HG02763 (cell line): Measurements from ENCODE around the gene CCSAP.
"Not testable (repeated sequence)": the region's sequence is repeated elsewhere in the genome, so short reads cannot be mapped to it uniquely, and the experiment has no call there.

Experiments used
- ATAC-seq: cut with Tn5 transposase; IDR thresholded peaks from one replicate; pipeline ENCODE4 v1.9.1; 2021; ENCODE audit warnings: mild to moderate bottlenecking, moderate library complexity; ENCODE audit not compliant: unreplicated experiment

The CCSAP gene

DNA sequence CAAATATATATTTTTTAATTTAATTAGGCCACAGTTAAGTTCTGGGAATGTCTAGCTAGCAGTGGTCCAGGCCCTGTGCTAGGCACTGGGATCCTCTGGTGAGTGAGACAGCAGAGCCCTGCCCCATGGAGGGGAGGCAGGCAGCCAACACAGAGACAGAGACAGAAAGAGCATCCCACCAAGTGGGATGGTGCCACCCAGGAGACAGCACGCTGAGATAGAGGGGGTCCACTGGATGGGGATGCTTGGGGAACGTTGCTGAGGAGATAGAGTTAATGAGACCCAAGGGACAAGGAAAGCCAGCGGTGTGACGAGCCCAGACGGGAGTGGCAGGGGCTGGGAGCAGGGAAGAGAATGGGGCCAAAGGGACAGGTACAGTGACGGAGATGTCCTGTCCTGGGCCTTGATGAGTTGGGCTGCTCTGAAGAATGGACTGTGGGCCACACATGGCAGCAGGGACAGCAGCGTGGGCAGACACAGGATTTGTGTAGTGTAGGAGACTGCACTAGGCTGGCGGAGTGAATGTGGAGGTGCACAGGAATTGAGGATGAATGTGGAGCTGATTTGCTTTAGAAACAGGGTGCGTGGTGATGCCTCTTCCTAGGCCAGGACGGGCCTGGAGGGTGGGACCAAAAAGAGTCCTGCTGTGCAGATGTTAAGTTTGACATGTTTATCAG lies 49.2 kb downstream of the CCSAP start:
- no peak for ATAC-seq

DNA sequence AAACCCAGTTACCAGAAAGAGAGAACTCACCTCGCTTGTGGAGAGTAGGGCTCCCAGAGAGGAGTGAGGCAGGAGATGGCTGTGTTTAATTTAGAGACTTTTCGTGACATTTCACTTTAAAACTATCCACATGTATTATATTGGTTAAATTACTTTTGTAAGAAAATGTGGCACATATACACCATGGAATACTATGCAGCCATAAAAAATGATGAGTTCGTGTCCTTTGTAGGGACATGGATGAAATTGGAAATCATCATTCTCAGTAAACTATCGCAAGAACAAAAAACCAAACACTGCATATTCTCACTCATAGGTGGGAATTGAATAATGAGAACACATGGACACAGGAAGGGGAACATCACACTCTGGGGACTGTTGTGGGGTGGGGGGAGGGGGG lies 51.2 kb downstream of the CCSAP start:
- not testable (repeated sequence) for ATAC-seq

DNA sequence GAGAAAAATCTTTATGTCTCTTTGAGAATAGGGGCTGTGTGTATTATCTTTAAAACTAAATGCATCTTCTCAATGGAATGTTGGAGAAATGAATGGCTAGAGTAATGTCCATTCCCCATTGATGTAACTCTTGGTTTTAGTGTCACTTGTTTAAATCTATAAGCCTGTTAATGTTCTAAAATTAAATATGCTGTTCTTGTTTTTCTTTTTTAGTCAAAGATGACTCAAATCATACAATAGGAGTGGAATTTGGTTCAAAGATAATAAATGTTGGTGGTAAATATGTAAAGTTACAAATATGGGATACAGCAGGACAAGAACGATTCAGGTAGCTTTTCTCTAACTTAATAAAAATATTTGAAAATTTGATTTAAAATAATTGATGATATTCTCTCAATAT lies 54.3 kb downstream of the CCSAP start:
- no peak for ATAC-seq

DNA sequence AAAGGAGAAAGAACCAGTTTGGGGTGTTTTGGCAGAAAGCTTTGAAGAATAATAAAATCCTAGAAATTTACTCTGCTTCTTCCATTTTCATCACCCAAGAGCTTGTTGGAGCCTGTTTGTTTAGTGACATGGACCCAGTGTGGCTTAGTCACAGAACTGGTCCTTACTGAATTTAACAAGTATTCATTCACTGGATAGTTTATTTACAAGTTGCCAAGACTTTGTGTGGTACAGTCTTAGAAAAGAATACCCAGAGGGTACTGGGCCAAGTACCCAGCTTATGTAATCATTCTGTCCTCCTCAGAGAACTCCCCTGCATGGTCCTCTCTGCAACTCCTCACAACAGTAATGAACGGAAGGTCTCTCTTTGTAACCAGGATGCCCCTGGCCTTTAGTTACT lies 55.6 kb downstream of the CCSAP start:
- no peak for ATAC-seq

DNA sequence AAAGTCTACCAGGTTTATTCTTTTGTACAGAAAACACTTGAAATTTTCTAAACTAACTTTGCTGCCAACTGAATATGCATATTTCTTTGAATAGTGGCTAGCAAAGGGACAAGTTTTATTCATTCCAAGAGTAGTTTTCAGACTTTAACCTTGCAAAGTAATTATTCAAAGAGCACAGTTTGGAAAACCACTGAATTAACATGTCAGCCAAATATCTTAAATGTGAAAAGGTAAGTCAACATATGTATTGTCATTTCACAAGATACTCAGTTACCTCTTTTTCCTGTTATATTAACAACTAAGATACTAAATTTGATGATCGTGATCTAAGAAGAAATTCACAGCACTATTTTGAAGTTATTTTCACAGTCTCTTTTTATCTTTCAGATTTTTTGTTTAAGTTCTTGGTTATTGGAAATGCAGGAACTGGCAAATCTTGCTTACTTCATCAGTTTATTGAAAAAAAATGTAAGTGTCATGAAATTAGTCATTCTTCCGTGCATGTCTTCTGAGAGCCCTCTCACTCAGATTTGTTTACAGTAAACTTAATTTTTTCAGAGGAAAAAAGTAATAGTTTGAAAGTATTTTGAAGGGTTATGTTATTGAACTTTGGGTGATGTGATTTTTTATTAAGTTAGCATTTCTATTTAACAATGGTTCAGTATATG lies 56.6 kb downstream of the CCSAP start:
- no peak for ATAC-seq

DNA sequence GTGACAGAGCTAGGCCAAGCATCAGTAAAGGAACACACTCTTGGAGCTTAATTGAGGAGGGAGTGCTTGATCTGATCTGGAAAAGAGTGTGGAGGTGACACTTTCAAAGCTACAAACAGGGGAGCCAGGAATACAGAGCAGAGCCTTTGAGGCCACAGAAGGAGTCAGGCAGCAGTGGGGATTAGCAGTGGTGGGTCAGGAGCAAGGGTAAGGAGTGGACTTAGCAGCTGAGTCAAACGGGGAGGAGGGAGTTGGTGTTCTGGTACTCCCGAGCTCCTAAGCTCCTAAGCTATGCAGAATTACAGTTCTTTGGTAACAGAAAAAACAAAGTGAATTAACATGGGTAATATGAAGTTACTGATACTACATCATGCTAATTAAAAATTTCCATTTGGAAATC lies 57.4 kb downstream of the CCSAP start:
- no peak for ATAC-seq

DNA sequence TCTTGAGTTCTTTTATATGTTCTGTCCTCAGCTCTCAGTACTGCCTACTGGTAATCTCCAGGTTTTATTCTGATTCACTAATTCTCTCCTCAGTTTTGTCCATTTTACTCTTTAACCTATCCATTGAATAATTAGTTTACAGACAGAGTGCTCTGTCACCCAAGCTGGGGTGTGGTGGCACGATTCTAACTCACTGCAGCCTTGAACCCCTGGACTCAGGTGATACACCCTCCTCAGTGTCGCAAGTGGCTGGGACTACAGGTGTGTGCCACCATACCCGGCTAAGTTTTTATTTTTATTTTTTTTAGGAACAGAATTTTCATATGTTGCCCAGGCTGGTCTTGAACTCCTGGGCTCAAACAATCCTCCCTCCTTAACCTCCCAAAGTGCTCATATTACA lies 58.0 kb downstream of the CCSAP start:
- ATAC-seq = no peak

DNA sequence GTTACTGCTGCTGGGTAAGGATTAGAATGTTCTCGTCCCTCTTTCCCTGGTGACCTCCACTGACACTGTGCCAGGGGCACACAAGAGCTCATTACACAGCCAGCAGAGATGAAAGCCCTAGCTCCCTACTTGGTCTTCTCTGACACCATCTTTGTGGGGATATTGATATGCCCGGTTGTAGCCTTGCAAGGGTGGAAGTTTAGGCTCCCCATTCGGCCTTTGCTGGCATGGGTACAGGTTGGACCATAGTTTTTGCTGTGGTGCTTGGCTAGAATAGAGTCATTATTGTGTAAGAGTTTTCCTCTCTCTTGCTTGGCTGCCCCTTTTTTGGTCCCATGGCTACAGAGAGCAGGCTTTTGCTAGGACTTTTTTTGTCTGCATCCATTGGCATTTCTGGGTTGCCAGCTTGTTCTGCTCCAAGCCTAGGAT lies 59.6 kb downstream of the CCSAP start:
- ATAC-seq = no peak

DNA sequence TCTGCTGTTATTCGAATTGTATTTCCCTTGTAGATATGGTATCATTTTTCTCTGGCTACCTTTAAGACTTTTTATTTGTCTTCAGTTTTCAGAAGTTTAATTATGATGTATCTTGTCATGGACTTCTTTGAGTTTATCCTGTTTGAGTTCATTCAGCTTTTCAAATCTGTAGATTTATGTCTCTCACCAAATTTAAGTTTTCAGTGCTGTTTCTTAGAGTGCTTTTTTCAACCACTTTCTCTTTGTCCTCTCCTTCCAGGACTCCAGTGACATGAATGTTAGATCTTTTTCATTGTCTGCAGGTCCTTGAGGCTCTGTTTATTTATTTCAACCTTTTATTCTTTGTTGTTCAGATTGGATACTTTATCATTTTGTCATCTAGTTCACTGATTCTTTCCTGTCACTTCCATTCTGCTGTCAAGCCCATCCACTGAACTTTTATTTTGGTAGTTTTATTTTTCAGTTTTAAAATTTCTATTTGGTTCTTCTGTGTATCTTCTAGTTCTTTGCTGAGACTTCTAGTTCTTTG lies 60.5 kb downstream of the CCSAP start:
- no peak for ATAC-seq

DNA sequence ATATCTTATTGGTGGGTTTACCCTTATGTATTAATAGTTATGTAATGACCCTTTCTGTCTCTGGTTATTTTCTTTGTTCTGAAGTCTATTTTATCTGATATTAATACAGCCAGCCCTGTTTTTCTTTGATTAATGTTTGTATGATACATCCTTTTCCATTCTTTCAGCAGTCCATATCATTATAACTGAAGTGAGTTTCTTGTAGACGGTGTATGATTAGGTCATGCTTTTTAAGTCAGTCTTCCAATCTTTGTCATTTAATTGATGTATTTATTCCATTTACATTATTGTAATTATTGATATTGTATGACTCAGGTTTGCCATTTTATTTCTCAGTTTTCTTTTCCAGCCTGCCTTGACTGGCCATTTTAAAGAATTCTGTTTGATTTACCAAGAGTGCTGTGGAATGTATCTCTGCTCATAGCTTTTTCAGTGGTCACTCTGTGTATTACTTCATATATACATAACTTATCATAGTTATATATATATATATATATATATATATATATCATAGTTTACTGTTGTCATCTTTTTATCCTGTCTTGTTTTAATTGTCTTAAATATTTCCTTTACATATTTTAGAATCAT lies 61.4 kb downstream of the CCSAP start:
- ATAC-seq = no peak

DNA sequence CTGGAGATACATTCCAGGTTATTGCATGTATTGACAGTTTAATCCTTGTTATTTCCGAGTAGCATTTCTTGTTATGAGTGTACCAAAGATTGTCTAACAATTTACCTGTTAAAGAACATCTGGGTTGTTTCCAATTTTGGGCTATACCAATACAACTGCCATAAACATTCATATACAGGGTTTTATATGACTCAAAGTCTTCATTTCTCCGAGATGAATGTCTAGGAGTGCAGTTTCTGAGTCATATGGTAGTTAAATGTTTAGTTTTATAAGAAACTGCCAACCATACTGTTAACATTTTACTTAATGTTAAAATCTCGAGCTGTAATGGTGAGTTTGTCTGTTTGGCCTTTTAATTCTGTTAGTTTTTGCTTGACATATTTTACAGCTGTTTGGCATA lies 61.9 kb downstream of the CCSAP start:
- no peak for ATAC-seq

DNA sequence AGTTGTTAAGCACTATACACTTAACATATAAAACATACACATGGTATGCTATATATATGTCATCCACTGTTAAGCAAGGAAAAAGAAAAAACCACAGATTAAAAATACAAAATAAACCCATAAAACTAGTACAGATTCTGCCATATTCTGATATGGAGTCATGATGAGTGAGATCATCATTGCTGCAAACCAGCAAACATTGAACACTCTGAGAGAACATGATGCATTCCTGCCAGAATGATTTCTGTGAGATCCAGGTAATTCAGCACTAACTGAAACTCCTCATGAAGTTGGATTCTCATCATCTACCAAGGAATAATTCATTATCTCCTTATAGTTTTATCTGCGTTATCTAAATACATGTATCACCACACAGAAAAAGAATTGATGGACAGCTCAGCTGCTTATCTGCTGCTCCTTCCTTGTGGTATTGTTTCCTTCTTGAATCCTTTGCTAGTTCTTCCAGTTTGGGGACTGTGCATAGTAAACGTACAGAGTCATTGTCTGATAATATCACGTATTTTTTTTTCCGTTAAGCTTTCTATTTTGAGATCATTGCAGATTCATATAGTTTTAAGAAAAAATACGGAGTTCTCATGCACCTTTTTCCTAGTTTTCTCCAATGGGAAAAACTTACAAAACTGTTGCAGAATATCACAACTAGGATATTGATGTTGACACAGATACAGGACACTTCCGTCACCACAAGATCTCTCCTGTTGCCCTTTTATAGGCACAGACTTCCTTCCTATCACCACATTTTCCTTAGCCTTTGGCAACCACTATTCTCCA lies 62.6 kb downstream of the CCSAP start:
- no peak for ATAC-seq

DNA sequence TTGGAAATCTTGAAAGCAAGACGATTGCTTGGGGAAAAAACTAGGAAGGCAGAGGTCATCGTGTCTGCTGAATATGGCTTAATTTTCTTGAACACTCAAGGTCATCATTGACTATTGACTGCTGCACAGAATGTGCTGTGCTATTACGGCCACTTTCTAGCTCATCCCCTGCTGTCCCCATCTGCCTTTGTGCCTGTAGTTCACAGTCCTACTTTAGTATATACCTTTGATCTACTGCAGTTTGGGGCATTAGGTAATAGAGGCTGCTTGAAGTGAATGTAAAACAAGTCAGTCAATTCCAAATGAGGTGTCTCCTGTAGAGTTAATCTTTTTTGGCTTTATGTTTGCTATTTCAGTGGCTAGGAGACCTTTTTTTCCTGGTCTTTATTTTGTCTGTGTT lies 63.6 kb downstream of the CCSAP start:
- ATAC-seq = no peak

DNA sequence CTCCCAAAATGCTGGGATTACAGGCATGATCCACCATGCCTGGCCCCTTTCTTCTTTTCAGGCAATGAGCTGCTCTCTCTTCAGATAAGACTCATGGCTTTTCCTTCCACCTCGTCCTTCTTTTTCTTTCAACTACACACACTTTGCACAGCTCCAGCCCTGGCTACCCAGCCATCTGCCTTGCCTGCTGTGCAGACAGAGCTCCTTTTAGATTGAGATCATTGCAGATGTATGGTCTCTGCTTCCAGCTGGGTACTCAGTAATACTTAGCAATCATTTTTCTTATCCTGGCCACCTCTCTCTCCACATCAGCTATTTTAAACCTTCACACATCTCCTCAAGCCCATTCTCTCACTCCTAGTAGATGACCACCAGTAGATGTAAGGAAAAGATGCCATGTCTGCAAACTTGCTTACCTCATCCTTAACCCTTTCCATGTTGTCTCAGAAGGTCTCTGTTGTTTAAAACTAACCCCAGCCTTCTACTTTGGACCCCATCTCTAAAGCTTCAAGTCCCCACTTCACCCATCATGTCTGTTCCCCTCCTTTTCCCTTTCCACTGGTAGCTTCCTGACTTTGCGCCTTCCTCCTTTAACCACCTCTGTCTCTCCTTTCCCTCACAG lies 64.6 kb downstream of the CCSAP start:
- ATAC-seq = no peak

DNA sequence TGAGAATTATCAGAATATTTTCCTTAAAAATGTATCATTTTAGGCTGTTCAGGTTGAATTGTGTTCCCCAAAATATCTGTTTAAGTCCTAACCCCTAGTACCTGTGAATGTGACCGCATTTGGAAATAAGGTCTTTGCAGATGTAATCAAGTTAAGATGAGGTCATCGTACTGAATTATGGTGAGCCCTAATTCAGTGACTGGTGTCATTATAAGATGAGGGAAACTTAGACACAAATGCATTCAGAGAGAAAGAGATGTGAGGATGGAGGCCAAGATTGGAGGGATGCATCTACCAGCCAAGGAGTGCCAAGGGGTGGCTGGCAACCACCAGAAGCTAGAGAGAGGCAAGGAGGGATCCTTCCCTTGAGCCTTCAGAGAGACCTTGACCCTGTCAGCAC lies 67.8 kb downstream of the CCSAP start:
- no peak for ATAC-seq

DNA sequence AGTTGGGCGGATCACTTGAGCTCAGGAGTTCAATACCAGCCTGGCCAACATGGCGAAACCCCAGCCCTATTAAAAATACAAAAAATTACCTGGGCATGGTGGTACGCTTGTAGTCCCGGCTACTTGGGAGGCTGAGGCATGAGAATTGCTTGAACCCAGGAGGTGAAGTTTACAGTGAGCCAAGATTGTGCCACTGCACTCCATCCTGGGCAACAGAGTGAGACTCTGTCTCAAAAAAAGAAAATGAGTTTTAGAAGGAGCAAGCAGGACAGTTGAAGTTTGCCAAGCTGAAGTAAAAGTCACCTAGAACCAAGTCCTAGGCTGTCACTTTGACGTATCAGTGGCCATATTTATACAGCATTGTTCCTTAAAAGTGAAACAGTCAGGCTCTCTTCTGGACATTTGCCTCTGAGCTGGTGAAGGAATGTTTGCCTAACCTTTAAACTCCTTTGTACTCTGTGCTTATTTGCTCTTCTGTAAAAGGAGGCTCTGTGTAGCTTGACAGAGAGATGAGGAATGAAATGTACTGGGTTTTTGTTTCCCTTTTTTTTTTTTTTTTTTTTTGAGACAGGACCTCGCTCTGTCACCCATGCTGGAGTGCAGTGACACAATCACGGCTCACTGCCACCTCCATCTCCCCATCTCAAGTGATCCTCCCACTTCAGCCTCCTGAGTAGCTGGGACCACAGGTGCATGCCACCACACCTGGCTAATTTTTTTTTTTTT lies 69.2 kb downstream of the CCSAP start:
- ATAC-seq = no peak

DNA sequence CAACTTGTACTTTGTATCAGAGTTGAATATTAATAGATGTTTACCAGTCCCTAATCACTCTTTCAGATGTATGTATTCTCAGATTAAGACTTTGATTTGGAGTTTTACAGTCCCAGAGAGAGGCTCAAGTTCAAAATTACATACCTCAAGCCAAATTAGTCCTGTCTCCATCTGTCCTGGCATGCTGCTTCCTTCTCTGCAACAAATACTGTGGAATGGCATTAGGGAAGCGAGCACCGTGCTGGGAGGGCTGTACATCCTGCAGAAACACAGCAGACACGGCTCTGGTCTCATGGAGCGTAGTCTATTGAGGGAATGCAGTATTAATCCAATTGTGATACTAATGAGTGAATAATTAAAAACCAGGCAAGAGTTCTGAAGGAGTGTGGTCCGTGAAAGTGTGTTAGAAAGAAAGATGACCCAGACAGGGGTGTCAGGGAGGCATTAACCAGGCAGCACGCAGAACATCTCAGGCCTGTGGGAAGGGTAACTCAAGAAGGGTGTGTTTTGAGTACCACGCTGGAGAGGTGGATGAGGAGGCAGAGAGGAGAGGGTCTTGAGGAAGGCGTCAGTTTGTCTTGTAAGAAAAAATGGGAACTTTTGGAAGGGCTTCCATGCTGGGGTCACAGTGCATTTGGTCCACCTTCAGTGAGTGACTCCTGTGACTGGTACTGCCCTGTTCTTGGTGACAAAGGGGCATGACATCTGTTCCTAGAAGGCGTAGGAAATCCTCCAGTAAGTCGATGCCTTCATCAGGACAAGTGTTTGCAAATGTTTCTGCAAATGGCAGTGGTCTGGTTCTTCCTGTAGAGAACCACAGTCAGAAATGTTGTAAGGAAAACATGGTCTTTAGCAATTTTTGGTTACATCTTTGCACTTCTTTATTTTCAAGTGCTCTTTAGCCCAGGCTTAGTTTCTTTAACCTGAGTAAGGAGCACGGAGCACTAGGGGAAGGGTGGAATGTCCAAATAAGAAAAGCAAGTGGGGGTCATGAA lies 70.4 kb downstream of the CCSAP start:
- no peak for ATAC-seq

DNA sequence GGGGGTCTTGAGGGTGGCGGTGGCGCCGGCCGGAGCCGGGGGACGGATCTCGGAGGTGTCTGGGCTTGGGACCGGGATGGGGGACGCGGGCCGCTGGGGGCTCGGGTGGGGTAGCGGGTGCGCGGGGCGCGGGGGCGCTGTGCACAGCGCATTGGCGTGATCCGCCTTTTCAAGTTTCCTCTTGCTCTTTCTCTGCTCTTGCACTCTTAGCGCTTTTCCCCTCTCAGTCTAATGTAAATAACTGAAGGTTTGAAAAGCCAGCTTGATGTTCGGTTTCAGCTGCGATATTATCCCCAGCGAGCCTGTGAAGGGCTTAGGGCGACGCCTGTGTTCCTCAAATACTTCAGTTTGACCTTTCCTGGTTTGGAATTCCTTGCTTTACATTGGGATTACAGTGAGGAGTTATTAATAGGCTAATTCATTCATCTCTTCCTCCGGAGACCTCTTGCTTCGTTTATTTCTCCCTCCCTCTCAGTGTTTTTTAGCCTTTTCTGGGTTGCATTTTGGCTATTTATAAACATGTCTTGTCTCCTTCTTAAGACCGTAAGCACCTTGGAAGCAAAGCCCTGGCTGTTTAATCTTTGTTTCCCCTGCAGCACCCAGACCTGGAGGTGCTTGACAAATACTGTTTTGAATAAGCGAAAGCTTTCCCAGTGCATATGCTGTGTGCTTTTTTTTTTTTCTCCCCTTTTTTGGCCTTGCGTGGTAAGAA lies 71.2 kb downstream of the CCSAP start:
- peak; percentile 38 for ATAC-seq
